ENCODE results near the gene CSH1.
"Not testable (repeated sequence)": the region's sequence is repeated elsewhere in the genome, so short reads cannot be mapped to it uniquely, and the experiment has no call there.

DNA sequence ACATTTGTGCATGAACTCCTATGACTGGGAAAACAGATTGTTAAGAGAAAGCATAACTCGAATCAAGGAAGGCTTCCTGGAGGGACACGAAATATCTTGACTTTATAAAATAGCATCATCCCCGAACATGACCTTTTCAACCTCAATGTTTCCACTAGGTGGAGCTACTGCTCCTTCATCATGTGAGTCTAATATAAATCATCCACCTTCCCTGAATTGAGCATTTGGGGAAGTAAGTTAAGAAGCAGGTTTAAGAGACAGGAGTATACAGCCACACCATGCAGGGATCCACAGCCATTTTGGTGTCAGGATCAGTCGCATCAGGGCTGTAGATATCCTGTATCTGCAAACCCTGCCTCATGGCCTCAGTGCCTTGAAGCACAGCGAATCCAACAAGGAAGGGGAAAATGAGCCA, 7.4 kb upstream of the CSH1 start:
- TF ChIP-seq, protein P1, sequence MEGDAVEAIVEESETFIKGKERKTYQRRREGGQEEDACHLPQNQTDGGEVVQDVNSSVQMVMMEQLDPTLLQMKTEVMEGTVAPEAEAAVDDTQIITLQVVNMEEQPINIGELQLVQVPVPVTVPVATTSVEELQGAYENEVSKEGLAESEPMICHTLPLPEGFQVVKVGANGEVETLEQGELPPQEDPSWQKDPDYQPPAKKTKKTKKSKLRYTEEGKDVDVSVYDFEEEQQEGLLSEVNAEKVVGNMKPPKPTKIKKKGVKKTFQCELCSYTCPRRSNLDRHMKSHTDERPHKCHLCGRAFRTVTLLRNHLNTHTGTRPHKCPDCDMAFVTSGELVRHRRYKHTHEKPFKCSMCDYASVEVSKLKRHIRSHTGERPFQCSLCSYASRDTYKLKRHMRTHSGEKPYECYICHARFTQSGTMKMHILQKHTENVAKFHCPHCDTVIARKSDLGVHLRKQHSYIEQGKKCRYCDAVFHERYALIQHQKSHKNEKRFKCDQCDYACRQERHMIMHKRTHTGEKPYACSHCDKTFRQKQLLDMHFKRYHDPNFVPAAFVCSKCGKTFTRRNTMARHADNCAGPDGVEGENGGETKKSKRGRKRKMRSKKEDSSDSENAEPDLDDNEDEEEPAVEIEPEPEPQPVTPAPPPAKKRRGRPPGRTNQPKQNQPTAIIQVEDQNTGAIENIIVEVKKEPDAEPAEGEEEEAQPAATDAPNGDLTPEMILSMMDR (conservative IDR thresholded peaks at IDR 0.05; ENCODE audit: low read depth in 2 of 2) = peak; percentile 40 to 55
- TF ChIP-seq, protein P2, sequence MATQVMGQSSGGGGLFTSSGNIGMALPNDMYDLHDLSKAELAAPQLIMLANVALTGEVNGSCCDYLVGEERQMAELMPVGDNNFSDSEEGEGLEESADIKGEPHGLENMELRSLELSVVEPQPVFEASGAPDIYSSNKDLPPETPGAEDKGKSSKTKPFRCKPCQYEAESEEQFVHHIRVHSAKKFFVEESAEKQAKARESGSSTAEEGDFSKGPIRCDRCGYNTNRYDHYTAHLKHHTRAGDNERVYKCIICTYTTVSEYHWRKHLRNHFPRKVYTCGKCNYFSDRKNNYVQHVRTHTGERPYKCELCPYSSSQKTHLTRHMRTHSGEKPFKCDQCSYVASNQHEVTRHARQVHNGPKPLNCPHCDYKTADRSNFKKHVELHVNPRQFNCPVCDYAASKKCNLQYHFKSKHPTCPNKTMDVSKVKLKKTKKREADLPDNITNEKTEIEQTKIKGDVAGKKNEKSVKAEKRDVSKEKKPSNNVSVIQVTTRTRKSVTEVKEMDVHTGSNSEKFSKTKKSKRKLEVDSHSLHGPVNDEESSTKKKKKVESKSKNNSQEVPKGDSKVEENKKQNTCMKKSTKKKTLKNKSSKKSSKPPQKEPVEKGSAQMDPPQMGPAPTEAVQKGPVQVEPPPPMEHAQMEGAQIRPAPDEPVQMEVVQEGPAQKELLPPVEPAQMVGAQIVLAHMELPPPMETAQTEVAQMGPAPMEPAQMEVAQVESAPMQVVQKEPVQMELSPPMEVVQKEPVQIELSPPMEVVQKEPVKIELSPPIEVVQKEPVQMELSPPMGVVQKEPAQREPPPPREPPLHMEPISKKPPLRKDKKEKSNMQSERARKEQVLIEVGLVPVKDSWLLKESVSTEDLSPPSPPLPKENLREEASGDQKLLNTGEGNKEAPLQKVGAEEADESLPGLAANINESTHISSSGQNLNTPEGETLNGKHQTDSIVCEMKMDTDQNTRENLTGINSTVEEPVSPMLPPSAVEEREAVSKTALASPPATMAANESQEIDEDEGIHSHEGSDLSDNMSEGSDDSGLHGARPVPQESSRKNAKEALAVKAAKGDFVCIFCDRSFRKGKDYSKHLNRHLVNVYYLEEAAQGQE (IDR thresholded peaks at IDR 0.05; ENCODE audit: unreplicated experiment) = not testable (repeated sequence)
- TF ChIP-seq ZNF331 (CRISPR knock-in tag; IDR thresholded peaks at IDR 0.05; ENCODE audit: low read depth); EZH2 (IDR thresholded peaks at IDR 0.05; ENCODE audit: low read depth, unreplicated experiment); POLR2AphosphoS5 (IDR thresholded peaks at IDR 0.05; ENCODE audit: low read depth); JUNB (IDR thresholded peaks at IDR 0.05; ENCODE audit: unreplicated experiment); EZH2phosphoT487 (IDR thresholded peaks at IDR 0.05; ENCODE audit: unreplicated experiment); ZNF114 (CRISPR knock-in tag; IDR thresholded peaks at IDR 0.05); NANOG (IDR thresholded peaks at IDR 0.05; ENCODE audit: borderline replicate concordance); ETS1 (IDR thresholded peaks at IDR 0.05); CREB1 (CRISPR knock-in tag; IDR thresholded peaks at IDR 0.05; ENCODE audit: low read depth): not testable (repeated sequence)

Data from GM23338 (cell line).